Astrocyte (in vitro differentiated cells and primary cell): ENCODE measurements around the gene FAM50B. TPM values are rescaled to one million over a fixed set of nuclear protein-coding genes. Genes with fewer than 3 reads are reported as not detected.

Experiments used
- DNase-seq: peaks from one replicate; pipeline ENCODE4 v3.0.0-alpha.2; 2010; ENCODE audit warnings: low read depth
- FAIRE-seq: peaks from 2 replicates; lab custom pipeline; 2011; peaks lifted over from hg19 to GRCh38; lab: Jason Lieb, UNC
- H2AFZ ChIP-seq: 2 replicates; pipeline ENCODE4 v1.6.0; 2012; ENCODE audit warnings: low read depth, low read length, inconsistent platforms
- H3K27ac ChIP-seq: 2 replicates; pipeline ENCODE4 v1.5.1; 2011; ENCODE audit warnings: low read depth, low read length, inconsistent platforms
- H3K27me3 ChIP-seq: 2 replicates; pipeline ENCODE4 v1.6.0; 2011; ENCODE audit warnings: low read length, inconsistent platforms; ENCODE audit not compliant: insufficient read depth
- H3K36me3 ChIP-seq: 2 replicates; pipeline ENCODE4 v1.5.1; 2011; ENCODE audit warnings: low read length, inconsistent platforms; ENCODE audit not compliant: insufficient read depth
- H3K4me1 ChIP-seq: 2 replicates; pipeline ENCODE4 v1.5.1; 2011; ENCODE audit warnings: low read length, inconsistent platforms; ENCODE audit not compliant: insufficient read depth
- H3K4me2 ChIP-seq: 2 replicates; pipeline ENCODE4 v1.6.0; 2012; ENCODE audit warnings: low read length, inconsistent platforms
- H3K4me3 ChIP-seq: 2 replicates; pipeline ENCODE4 v1.5.1; 2011; ENCODE audit warnings: low read depth, mild to moderate bottlenecking, low read length, inconsistent platforms; ENCODE audit not compliant: insufficient read depth
- H3K79me2 ChIP-seq: 2 replicates; pipeline ENCODE4 v1.6.0; 2012; ENCODE audit warnings: mild to moderate bottlenecking, low read length, inconsistent platforms; ENCODE audit not compliant: insufficient read depth
- H3K9ac ChIP-seq: 2 replicates; pipeline ENCODE4 v1.6.0; 2012; ENCODE audit warnings: mild to moderate bottlenecking, low read length, inconsistent platforms
- H3K9me3 ChIP-seq: 2 replicates; pipeline ENCODE4 v1.5.1; 2012; ENCODE audit warnings: low read depth, mild to moderate bottlenecking, low read length, inconsistent platforms; ENCODE audit not compliant: insufficient read depth
- H4K20me1 ChIP-seq: 2 replicates; pipeline ENCODE4 v1.6.0; 2012; ENCODE audit warnings: low read length, inconsistent platforms; ENCODE audit not compliant: insufficient read depth
- H3K27ac Mint-ChIP-seq: one replicate; pipeline ENCODE4 v1.8.0; 2021; ENCODE audit warnings: mild to moderate bottlenecking, mixed read lengths; ENCODE audit not compliant: unreplicated experiment
- H3K27me3 Mint-ChIP-seq: one replicate; pipeline ENCODE4 v1.8.0; 2021; ENCODE audit warnings: low read depth, mixed read lengths; ENCODE audit not compliant: unreplicated experiment
- H3K36me3 Mint-ChIP-seq: one replicate; pipeline ENCODE4 v1.8.0; 2021; ENCODE audit warnings: low read depth, mixed read lengths; ENCODE audit not compliant: unreplicated experiment
- H3K4me1 Mint-ChIP-seq: one replicate; pipeline ENCODE4 v1.8.0; 2021; ENCODE audit warnings: low read depth, mixed read lengths; ENCODE audit not compliant: unreplicated experiment
- H3K4me3 Mint-ChIP-seq: one replicate; pipeline ENCODE4 v1.8.0; 2021; ENCODE audit warnings: mild to moderate bottlenecking, moderate library complexity, mixed read lengths; ENCODE audit not compliant: unreplicated experiment
- H3K9me3 Mint-ChIP-seq: one replicate; pipeline ENCODE4 v1.8.0; 2021; ENCODE audit warnings: mild to moderate bottlenecking, mixed read lengths; ENCODE audit not compliant: unreplicated experiment
- EZH2 ChIP-seq: IDR thresholded peaks from 2 replicates; pipeline ENCODE4 v1.6.1; 2012; ENCODE audit warnings: mild to moderate bottlenecking, low read length, inconsistent platforms; ENCODE audit not compliant: insufficient read depth
- total RNA-seq: library from RNA; stranded (reverse); gene quantifications from 2 replicates; pipeline ENCODE4 v1.2.1, GENCODE V29; 2021
- TF ChIP-seq, protein P1 (sequence below): IDR thresholded peaks from 2 replicates; pipeline ENCODE4 v1.5.1; 2011; ENCODE audit warnings: low read depth, mild to moderate bottlenecking, inconsistent platforms, low read length, moderate library complexity; ENCODE audit not compliant: insufficient read depth

FAM50B gene
- total RNA-seq, 1 donor from 2014 or later: 4.6 TPM

DNA sequence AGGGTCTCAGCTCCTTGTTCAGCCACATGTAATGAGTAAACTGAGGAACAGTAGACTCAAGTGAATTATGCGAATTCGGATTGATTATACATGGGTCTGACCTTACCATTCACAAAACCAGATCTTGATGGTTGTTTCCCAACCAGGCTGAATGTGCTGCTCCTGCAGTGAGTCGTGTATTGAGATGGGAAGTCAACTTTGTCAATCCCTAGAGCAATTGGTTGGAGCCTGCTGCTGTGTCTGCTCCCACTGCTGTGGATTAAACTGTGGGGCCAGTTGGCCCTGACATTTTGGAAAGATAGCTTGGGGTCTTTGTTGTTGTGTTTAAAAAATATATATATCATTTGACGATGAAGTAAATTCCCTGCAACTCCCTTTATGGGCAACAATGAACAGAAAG lies 23.9 kb downstream of the FAM50B start:
- Mint-ChIP-seq H3K4me3 (no peak overlapping the region), H3K36me3 (no peaks in the 10 kb centered on the region), H3K27ac (no peak overlapping the region), H3K27me3 (peaks cover 10% of the 10 kb centered on the region), H3K4me1 (peaks cover 9% of the 10 kb centered on the region), H3K9me3 (no peaks in the 10 kb centered on the region)
- no peaks in the 10 kb centered on the region for H3K36me3 ChIP-seq
- no peak for TF ChIP-seq EZH2
- TF ChIP-seq, protein P1, sequence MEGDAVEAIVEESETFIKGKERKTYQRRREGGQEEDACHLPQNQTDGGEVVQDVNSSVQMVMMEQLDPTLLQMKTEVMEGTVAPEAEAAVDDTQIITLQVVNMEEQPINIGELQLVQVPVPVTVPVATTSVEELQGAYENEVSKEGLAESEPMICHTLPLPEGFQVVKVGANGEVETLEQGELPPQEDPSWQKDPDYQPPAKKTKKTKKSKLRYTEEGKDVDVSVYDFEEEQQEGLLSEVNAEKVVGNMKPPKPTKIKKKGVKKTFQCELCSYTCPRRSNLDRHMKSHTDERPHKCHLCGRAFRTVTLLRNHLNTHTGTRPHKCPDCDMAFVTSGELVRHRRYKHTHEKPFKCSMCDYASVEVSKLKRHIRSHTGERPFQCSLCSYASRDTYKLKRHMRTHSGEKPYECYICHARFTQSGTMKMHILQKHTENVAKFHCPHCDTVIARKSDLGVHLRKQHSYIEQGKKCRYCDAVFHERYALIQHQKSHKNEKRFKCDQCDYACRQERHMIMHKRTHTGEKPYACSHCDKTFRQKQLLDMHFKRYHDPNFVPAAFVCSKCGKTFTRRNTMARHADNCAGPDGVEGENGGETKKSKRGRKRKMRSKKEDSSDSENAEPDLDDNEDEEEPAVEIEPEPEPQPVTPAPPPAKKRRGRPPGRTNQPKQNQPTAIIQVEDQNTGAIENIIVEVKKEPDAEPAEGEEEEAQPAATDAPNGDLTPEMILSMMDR: no peak
- no peaks in the 10 kb centered on the region for H3K79me2 ChIP-seq
- no peak overlapping the region for H2AFZ ChIP-seq
- no peak for FAIRE-seq
- H3K27me3 ChIP-seq: no peaks in the 10 kb centered on the region
- H3K9ac ChIP-seq: no peak overlapping the region
- H4K20me1 ChIP-seq: no peaks in the 10 kb centered on the region
- no peak overlapping the region for H3K27ac ChIP-seq
- H3K4me3 ChIP-seq: no peak overlapping the region
- H3K9me3 ChIP-seq: no peaks in the 10 kb centered on the region
- H3K4me2 ChIP-seq: no peak overlapping the region
- no peaks in the 10 kb centered on the region for H3K4me1 ChIP-seq
- no peak for DNase-seq

DNA sequence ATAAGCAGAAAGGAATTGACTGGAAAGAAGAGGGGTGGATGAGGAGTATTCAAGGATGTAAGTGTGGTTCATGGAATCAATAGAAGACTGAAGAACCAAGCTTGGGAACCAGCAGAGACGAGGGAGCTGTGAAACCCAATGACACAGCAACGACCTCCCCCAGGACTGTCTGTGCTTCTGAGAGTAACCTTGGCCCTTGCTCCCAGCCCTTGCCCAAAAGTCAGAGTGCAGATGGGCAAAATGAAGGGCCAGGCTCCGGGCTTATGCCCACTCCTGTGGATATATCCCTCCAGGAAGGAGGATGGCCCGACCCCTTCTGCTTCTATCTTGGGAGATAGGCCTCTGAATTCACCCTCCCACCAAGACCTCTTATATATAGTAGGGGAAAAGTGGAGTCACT lies 24.9 kb downstream of the FAM50B start:
- H3K4me2 ChIP-seq: no peak overlapping the region
- H3K36me3 ChIP-seq: no peaks in the 10 kb centered on the region
- Mint-ChIP-seq H3K4me3 (no peak overlapping the region), H3K4me1 (peaks cover 7% of the 10 kb centered on the region), H3K27ac (no peak overlapping the region), H3K27me3 (peaks cover 8% of the 10 kb centered on the region), H3K9me3 (no peaks in the 10 kb centered on the region), H3K36me3 (peaks cover 3% of the 10 kb centered on the region)
- DNase-seq: no peak
- H3K27ac ChIP-seq: no peak overlapping the region
- FAIRE-seq: no peak
- TF ChIP-seq, protein P1: no peak
- TF ChIP-seq EZH2: no peak
- no peak overlapping the region for H2AFZ ChIP-seq
- no peak overlapping the region for H3K9ac ChIP-seq
- no peaks in the 10 kb centered on the region for H3K9me3 ChIP-seq
- H3K4me1 ChIP-seq: no peaks in the 10 kb centered on the region
- H4K20me1 ChIP-seq: no peaks in the 10 kb centered on the region
- H3K27me3 ChIP-seq: no peaks in the 10 kb centered on the region
- H3K79me2 ChIP-seq: no peaks in the 10 kb centered on the region
- H3K4me3 ChIP-seq: no peak overlapping the region

DNA sequence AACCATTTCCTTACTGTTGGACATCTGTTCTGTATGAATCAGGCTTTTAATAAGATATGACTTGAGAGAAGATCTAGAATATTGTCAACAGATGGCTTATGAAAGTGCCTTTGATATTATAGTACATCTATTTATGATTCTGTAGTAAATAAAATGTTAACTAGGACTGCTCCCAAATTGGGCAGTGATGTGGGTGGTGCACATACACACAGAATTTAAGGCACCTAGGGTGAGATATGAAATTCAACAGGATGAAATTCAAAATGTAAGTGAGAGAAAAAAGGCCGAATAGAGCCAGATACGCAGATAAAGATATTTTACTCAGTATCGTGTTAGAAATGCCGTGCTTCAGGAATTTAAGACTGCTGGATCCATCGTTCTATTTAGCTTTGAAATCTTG lies 26.3 kb downstream of the FAM50B start:
- Histone ChIP-seq H3K36me3 (no peaks in the 10 kb centered on the region), H2AFZ (no peak overlapping the region), H3K27ac (no peak overlapping the region), H3K4me1 (no peaks in the 10 kb centered on the region), H3K9me3 (no peaks in the 10 kb centered on the region), H3K79me2 (no peaks in the 10 kb centered on the region), H4K20me1 (no peaks in the 10 kb centered on the region), H3K4me2 (no peak overlapping the region), H3K27me3 (no peaks in the 10 kb centered on the region), H3K9ac (no peak overlapping the region), H3K4me3 (no peak overlapping the region)
- TF ChIP-seq, protein P1: no peak
- no peak for TF ChIP-seq EZH2
- H3K4me1 Mint-ChIP-seq: no peaks in the 10 kb centered on the region
- no peak overlapping the region for H3K27ac Mint-ChIP-seq
- DNase-seq (no peak), FAIRE-seq (no peak)
- H3K36me3 Mint-ChIP-seq: peaks cover 3% of the 10 kb centered on the region
- H3K4me3 Mint-ChIP-seq: no peak overlapping the region
- H3K9me3 Mint-ChIP-seq: no peaks in the 10 kb centered on the region
- peaks cover 8% of the 10 kb centered on the region for H3K27me3 Mint-ChIP-seq
